Colonic mucosa (tissue), 4 donors: ENCODE results near the gene CERS6. TPM values are rescaled to one million over a fixed set of nuclear protein-coding genes. Genes with fewer than 3 reads are reported as not detected.

Source experiments
- DNase-seq: peaks from one replicate; pipeline ENCODE4 v3.0.0-alpha.2; 2020
- H3K27ac ChIP-seq: fragments of 200-600 bp; one replicate; pipeline ENCODE4 v1.8.0; 2021
- H3K27me3 ChIP-seq: fragments of 200-600 bp; one replicate; pipeline ENCODE4 v1.8.0; 2021
- H3K36me3 ChIP-seq: fragments of 200-600 bp; one replicate; pipeline ENCODE4 v1.8.0; 2021
- H3K4me1 ChIP-seq: fragments of 200-600 bp; one replicate; pipeline ENCODE4 v1.8.0; 2021; ENCODE audit warnings: mild to moderate bottlenecking
- H3K4me3 ChIP-seq: fragments of 200-600 bp; one replicate; pipeline ENCODE4 v1.8.0; 2021
- H3K9ac ChIP-seq, 2 donors: one replicate each; pipeline ENCODE4 v1.7.0; 2013; ENCODE audit warnings: control low read depth in 2 of 2, low read depth in 2 of 2, low read length in 2 of 2
- H3K9me3 ChIP-seq: fragments of 200-600 bp; one replicate; pipeline ENCODE4 v1.8.0; 2021
- intact Hi-C: fragments of 100-400 bp; cut with DNase I; formaldehyde crosslinking; loops from one replicate; pipeline ENCODE4 v1.14.1; 2022
- total RNA-seq, 2 donors: library from RNA; stranded (reverse); fragmentation: NEBNext Ultra II Directional in 1 of 2; extraction: Animal tissue kit (Norgen Biotek cat#: 25700) in 1 of 2; gene quantifications; one replicate each; pipeline ENCODE4 v1.2.1, GENCODE V29; 2021
- TF ChIP-seq, protein P1 (sequence below): fragments of 200-600 bp; IDR thresholded peaks from one replicate; pipeline ENCODE4 v1.8.0; 2022; ENCODE audit warnings: antibody characterized with exemption, mild to moderate bottlenecking
- donor health status: healthy.
- donor health status: DM: no; HTN: no; CAD: no.
- donor health status: DM: no; HTN: no; CAD: no.

The CERS6 gene
- total RNA-seq, 2 donors from 2014 or later, result 56.7 to 75.9 TPM

DNA sequence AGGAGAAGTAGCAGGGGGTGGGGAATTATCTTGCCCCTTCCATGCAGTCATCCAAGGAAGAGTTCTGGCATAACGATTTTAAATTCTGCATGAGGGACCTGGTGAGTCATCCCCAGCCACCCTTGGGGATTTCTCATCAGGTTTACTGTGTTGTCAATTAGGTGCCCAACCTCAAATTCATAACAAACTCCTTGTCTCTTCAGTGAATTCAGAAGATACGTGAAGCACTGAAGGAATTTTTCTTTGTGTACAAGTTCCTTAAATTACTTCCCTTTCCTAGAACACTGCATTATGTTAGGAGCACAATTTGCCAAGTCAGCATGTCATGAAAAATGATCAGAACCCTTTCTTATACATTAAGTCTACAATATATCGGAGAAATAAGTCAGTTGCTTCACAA lies 275.5 kb downstream of the CERS6 start:
- H3K9me3 ChIP-seq, result no peaks in the 10 kb centered on the region
- H3K36me3 ChIP-seq, result no peaks in the 10 kb centered on the region
- H3K4me1 ChIP-seq, result no peaks in the 10 kb centered on the region
- DNase-seq, result no peak
- H3K27ac ChIP-seq, result no peak overlapping the region
- intact Hi-C loops, result no loop called here
- TF ChIP-seq, protein P1, sequence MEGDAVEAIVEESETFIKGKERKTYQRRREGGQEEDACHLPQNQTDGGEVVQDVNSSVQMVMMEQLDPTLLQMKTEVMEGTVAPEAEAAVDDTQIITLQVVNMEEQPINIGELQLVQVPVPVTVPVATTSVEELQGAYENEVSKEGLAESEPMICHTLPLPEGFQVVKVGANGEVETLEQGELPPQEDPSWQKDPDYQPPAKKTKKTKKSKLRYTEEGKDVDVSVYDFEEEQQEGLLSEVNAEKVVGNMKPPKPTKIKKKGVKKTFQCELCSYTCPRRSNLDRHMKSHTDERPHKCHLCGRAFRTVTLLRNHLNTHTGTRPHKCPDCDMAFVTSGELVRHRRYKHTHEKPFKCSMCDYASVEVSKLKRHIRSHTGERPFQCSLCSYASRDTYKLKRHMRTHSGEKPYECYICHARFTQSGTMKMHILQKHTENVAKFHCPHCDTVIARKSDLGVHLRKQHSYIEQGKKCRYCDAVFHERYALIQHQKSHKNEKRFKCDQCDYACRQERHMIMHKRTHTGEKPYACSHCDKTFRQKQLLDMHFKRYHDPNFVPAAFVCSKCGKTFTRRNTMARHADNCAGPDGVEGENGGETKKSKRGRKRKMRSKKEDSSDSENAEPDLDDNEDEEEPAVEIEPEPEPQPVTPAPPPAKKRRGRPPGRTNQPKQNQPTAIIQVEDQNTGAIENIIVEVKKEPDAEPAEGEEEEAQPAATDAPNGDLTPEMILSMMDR, result no peak
- no peak overlapping the region for H3K4me3 ChIP-seq
- H3K9ac ChIP-seq, result no peak overlapping the region
- no peaks in the 10 kb centered on the region for H3K27me3 ChIP-seq

DNA sequence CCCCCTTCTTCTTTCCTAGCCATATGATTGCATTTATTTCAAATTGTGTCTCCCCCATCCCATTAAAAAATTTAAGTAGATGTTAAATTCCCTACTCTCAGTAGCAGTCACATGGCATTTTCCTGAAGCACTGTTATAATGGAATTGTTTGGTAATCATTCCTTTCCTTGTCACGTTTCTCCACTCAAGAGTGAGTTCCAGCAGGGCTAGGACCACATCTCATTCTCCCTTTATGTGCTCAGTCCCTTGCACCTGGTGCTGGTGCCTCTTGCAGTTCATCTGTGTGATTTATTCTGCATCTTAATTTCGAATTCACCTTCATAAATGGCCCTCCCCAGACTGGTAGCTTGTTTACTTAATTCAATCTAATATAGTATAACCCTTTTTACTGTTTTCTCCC lies 276.0 kb downstream of the CERS6 start:
- Histone ChIP-seq H3K4me1 (no peaks in the 10 kb centered on the region), H3K36me3 (no peaks in the 10 kb centered on the region), H3K27ac (no peak overlapping the region), H3K27me3 (no peaks in the 10 kb centered on the region), H3K4me3 (no peak overlapping the region), H3K9ac (no peak overlapping the region), H3K9me3 (no peaks in the 10 kb centered on the region)
- TF ChIP-seq, protein P1, result no peak
- no peak for DNase-seq
- intact Hi-C loops, result no loop called here

DNA sequence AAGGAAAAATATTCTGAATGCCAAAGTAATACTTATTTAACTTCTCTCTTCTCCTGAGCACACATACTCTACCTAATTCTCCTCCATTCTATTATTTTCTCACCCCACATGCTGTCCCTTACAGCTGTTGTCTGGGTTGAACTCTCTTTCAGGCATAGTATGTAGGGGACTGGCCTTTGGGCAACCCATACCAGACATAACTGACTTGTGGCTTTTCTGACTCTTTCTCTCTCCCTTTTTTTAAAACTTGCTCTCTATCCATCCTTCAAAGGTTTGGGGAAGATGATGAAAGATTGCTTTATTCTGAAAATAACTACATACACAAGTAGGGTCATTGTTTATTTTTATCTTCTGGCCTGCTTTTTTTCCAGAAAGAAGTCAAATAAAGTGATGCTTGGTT lies 276.4 kb downstream of the CERS6 start:
- H3K9me3 ChIP-seq, result no peaks in the 10 kb centered on the region
- H3K27me3 ChIP-seq, result no peaks in the 10 kb centered on the region
- TF ChIP-seq, protein P1, result no peak
- intact Hi-C loops, result no loop called here
- no peak for DNase-seq
- H3K36me3 ChIP-seq, result no peaks in the 10 kb centered on the region
- no peak overlapping the region for H3K9ac ChIP-seq
- no peak overlapping the region for H3K4me3 ChIP-seq
- H3K27ac ChIP-seq, result no peak overlapping the region
- H3K4me1 ChIP-seq, result no peaks in the 10 kb centered on the region

DNA sequence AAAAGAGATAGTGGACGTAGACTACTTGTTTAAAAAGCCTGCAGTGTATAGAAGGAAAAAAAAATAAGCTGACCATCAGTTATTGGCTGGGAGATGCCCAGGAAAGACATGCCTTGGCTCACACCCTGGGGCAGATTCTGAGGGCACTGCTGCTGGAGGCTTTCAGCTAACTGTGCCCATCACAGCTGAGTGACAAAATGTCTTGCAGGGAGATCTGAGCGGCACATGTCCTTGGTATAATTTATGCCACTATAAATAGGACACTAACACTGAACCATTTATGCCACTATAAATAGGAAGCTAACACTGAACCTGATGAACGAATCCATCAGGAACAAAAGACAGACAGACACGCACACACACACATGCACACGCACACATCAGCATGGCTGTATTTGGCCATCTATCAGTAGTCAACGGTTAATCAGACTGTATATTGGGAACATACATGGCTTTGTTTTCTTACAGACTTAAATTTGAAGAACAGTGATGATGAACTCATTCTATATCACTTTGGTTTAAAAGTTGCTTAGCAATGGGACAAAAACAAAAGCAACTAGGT lies 278.2 kb downstream of the CERS6 start:
- H3K4me1 ChIP-seq, result no peaks in the 10 kb centered on the region
- no peak overlapping the region for H3K27ac ChIP-seq
- DNase-seq, result no peak
- no peaks in the 10 kb centered on the region for H3K9me3 ChIP-seq
- H3K9ac ChIP-seq, result no peak overlapping the region
- no peaks in the 10 kb centered on the region for H3K36me3 ChIP-seq
- no peaks in the 10 kb centered on the region for H3K27me3 ChIP-seq
- TF ChIP-seq, protein P1, result no peak
- intact Hi-C loops, result no loop called here
- no peak overlapping the region for H3K4me3 ChIP-seq

DNA sequence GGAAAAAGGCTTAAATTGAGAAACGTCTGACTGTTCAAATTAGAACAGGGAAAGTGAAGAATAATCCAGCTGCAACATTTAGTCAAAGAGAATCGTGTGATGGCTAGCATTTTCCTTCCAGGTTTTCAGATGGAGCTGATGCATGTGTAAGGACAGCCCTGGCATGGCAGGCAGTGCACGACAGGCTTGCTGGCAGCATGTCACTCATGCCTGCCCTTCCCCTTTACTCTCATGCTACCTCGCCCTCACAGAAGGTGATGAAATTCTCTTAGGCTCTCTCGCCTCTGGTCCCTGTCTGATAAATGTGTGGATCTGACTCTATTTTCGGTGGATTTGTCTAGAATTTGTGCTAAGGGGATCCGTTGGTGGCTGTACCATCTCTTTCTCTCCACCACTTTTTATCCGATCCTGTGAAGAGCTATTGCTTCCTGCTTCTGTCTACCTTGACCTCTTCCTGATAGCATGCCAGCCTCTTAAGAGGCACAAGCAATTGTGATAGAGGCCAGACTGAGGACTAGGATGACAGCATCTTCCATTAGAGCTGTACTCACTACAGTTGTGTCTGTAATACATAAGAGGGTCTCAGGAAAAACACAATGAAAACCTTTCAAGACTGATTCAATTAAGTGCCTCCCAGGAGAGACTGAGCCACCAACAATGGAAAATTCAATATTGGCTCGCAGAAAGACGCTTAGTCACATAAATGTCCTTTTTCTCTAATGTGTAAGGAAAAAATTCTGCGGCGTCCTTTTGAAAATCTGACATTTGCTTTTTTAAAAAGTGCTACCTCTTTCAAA lies 280.8 kb downstream of the CERS6 start:
- Histone ChIP-seq H3K27ac (no peak overlapping the region), H3K9me3 (no peaks in the 10 kb centered on the region), H3K27me3 (no peaks in the 10 kb centered on the region), H3K4me3 (no peak overlapping the region), H3K36me3 (no peaks in the 10 kb centered on the region), H3K4me1 (no peaks in the 10 kb centered on the region), H3K9ac (no peak overlapping the region)
- intact Hi-C loops, result no loop called here
- TF ChIP-seq, protein P1, result no peak
- DNase-seq, result no peak
